NCI-H2171 treated with DMSO at 0.1 percent for 48 hours (cell line): ENCODE results near the gene PPP6R3.
A peak's percentile ranks its signal among the peaks of the same experiment; 100 is the strongest.
"Not testable (repeated sequence)": the region's sequence is repeated elsewhere in the genome, so short reads cannot be mapped to it uniquely, and the experiment has no call there.

Experiments
- DNase-seq: peaks from one replicate; lab custom pipeline; 2025; lab: John Stamatoyannopoulos, UW

Gene PPP6R3

GRCh38 chr11:68601147-68601546, 140.6 kb downstream of the PPP6R3 start:
- no peak for DNase-seq

GRCh38 chr11:68609761-68610160, 149.2 kb downstream of the PPP6R3 start:
- DNase-seq, result no peak

- DNase-seq, result no peak
These were observed 150.0 kb downstream of the PPP6R3 start for GRCh38 chr11:68610452-68611116.

GRCh38 chr11:68615657-68616056, 155.1 kb downstream of the PPP6R3 start:
- DNase-seq, result no peak

GRCh38 chr11:68617925-68618809, 157.6 kb downstream of the PPP6R3 start:
- DNase-seq, result no peak

- no peak for DNase-seq
These were observed 161.3 kb downstream of the PPP6R3 start for GRCh38 chr11:68621826-68622225.

- DNase-seq, result not testable (repeated sequence)
These were observed 163.2 kb downstream of the PPP6R3 start for GRCh38 chr11:68623706-68624105.

- DNase-seq, result not testable (repeated sequence)
These were observed 164.5 kb downstream of the PPP6R3 start for GRCh38 chr11:68625069-68625468.

GRCh38 chr11:68626236-68626635, 165.7 kb downstream of the PPP6R3 start:
- not testable (repeated sequence) for DNase-seq

GRCh38 chr11:68628837-68629236, 168.3 kb downstream of the PPP6R3 start:
- DNase-seq, result not testable (repeated sequence)

- DNase-seq, result not testable (repeated sequence)
These were observed 171.8 kb downstream of the PPP6R3 start for GRCh38 chr11:68632375-68632774.

GRCh38 chr11:68632802-68633201, 172.2 kb downstream of the PPP6R3 start:
- DNase-seq, result peak; percentile 6

GRCh38 chr11:68634606-68635005, 174.1 kb downstream of the PPP6R3 start:
- not testable (repeated sequence) for DNase-seq

- not testable (repeated sequence) for DNase-seq
These were observed 174.6 kb downstream of the PPP6R3 start for GRCh38 chr11:68635172-68635571.

GRCh38 chr11:68635883-68636282, 175.3 kb downstream of the PPP6R3 start:
- DNase-seq, result not testable (repeated sequence)

- DNase-seq, result not testable (repeated sequence)
These were observed 178.8 kb downstream of the PPP6R3 start for GRCh38 chr11:68639322-68639721.

- no peak for DNase-seq
These were observed 181.3 kb downstream of the PPP6R3 start for GRCh38 chr11:68641880-68642279.

GRCh38 chr11:68643585-68643984, 183.0 kb downstream of the PPP6R3 start:
- DNase-seq, result no peak

- no peak for DNase-seq
These were observed 186.3 kb downstream of the PPP6R3 start for GRCh38 chr11:68646832-68647231.

- DNase-seq, result no peak
These were observed 189.5 kb downstream of the PPP6R3 start for GRCh38 chr11:68649851-68650555.

GRCh38 chr11:68650801-68651200, 190.2 kb downstream of the PPP6R3 start:
- DNase-seq, result no peak

GRCh38 chr11:68651208-68651984, 190.8 kb downstream of the PPP6R3 start:
- no peak for DNase-seq
